Liver (tissue), 9 donors: Measurements from ENCODE around the gene CYP26C1. TPM values are rescaled to one million over a fixed set of nuclear protein-coding genes. Genes with fewer than 3 reads are reported as not detected.

Experiments
- DNase-seq: peaks from one replicate; pipeline ENCODE4 v3.0.0-alpha.2; 2017; ENCODE audit warnings: low spot score
- H3K27ac ChIP-seq, 2 donors: one replicate each; pipeline ENCODE4 v1.7.0; 2013; ENCODE audit warnings: inconsistent platforms in 2 of 2, low read length in 2 of 2, control low read depth in 1 of 2, low read depth in 1 of 2, mild to moderate bottlenecking in 1 of 2
- H3K27me3 ChIP-seq, 4 donors: one replicate each; pipeline versions ENCODE4 v1.6.1 to v1.7.0; 2013; ENCODE audit warnings: low read length in 3 of 4, inconsistent platforms in 1 of 4, mild to moderate bottlenecking in 1 of 4, moderate library complexity in 1 of 4; ENCODE audit not compliant: control insufficient read depth in 4 of 4, insufficient read depth in 4 of 4
- H3K36me3 ChIP-seq, 4 donors: one replicate each; pipeline versions ENCODE4 v1.6.1 to v1.7.0; 2013; ENCODE audit warnings: low read length in 3 of 4, mild to moderate bottlenecking in 3 of 4, low read depth in 1 of 4, moderate library complexity in 1 of 4; ENCODE audit not compliant: control insufficient read depth in 4 of 4, insufficient read depth in 3 of 4
- H3K4me1 ChIP-seq, 4 donors: one replicate each; pipeline versions ENCODE4 v1.6.1 to v1.7.0; 2013; ENCODE audit warnings: low read length in 3 of 4, mild to moderate bottlenecking in 3 of 4, moderate library complexity in 1 of 4; ENCODE audit not compliant: control insufficient read depth in 4 of 4, insufficient read depth in 4 of 4
- H3K4me3 ChIP-seq, 3 donors: one replicate each; pipeline versions ENCODE4 v1.6.1 to v1.7.0; 2013; ENCODE audit warnings: low read length in 3 of 3, control low read depth in 1 of 3, low read depth in 1 of 3, mild to moderate bottlenecking in 1 of 3
- H3K9ac ChIP-seq, 2 donors: one replicate each; pipeline ENCODE4 v1.7.0; 2013; ENCODE audit warnings: low read length in 2 of 2, mild to moderate bottlenecking in 2 of 2, moderate library complexity in 2 of 2, control low read depth in 1 of 2, low read depth in 1 of 2
- H3K9me3 ChIP-seq, 4 donors: one replicate each; pipeline versions ENCODE4 v1.6.1 to v1.7.0; 2013; ENCODE audit warnings: low read length in 3 of 4; ENCODE audit not compliant: control insufficient read depth in 4 of 4
- EGR1 ChIP-seq, 2 donors: IDR thresholded peaks; 2 replicates each; pipeline ENCODE4 v1.6.1; 2016 to 2018; ENCODE audit warnings: antibody characterized with exemption in 2 of 2, low read depth in 2 of 2
- FOXA1 ChIP-seq: IDR thresholded peaks from 2 replicates; pipeline ENCODE4 v1.6.1; 2016; ENCODE audit warnings: antibody characterized with exemption
- GABPA ChIP-seq, 2 donors: IDR thresholded peaks in 1 of 2; conservative IDR thresholded peaks in 1 of 2; 2 replicates each; pipeline ENCODE4 v1.6.1; 2016; ENCODE audit warnings: antibody characterized with exemption in 2 of 2, mild to moderate bottlenecking in 1 of 2, moderate library complexity in 1 of 2
- HNF4A ChIP-seq, 2 donors: conservative IDR thresholded peaks; 2 replicates each; pipeline ENCODE4 v1.6.1; 2016; ENCODE audit warnings: antibody characterized with exemption in 2 of 2, mild to moderate bottlenecking in 2 of 2
- HNF4G ChIP-seq: IDR thresholded peaks from 2 replicates; pipeline ENCODE4 v1.6.1; 2016; ENCODE audit warnings: antibody characterized with exemption
- JUND ChIP-seq, 2 donors: IDR thresholded peaks; 2 replicates each; pipeline ENCODE4 v1.6.1; 2016; ENCODE audit warnings: antibody characterized with exemption in 2 of 2
- RAD21 ChIP-seq, 2 donors: IDR thresholded peaks; 2 replicates each; pipeline ENCODE4 v1.6.1; 2016; ENCODE audit warnings: antibody characterized with exemption in 2 of 2, mild to moderate bottlenecking in 2 of 2
- RXRA ChIP-seq, 2 donors: IDR thresholded peaks; 2 replicates each; pipeline ENCODE4 v1.6.1; 2017 to 2018; ENCODE audit warnings: antibody characterized with exemption in 2 of 2, mild to moderate bottlenecking in 1 of 2
- SP1 ChIP-seq: IDR thresholded peaks from 2 replicates; pipeline ENCODE4 v1.6.1; 2018; ENCODE audit warnings: antibody characterized with exemption, mild to moderate bottlenecking
- TAF1 ChIP-seq: conservative IDR thresholded peaks from 2 replicates; pipeline ENCODE4 v1.6.1; 2016; ENCODE audit warnings: antibody characterized with exemption, mild to moderate bottlenecking
- WGBS: extraction: QIAGEN DNeasy Blood & Tissue Kit; methylation state at CpG from one replicate; pipeline ENCODE4 v1.1.7; 2013; 5-methylcytosine and 5-hydroxymethylcytosine counted together
- polyA plus RNA-seq, 2 donors: library from polyadenylated mRNA; stranded (reverse) in 1 of 2; unstranded in 1 of 2; fragments of 200-250 nt in 1 of 2; fragments of >200 nt in 1 of 2; fragmentation: Nextera tagmentation in 1 of 2; extraction: Ambion mirVana in 1 of 2; gene quantifications; one replicate each; pipeline versions ENCODE4 v1.2.1 to v1.2.3, GENCODE V29; 2013 to 2015
- total RNA-seq, 2 donors: library from RNA; depleted of rRNA; stranded (reverse); fragments of >200 nt; gene quantifications; one replicate each; pipeline ENCODE4 v1.2.3, GENCODE V29; 2014
- TF ChIP-seq, protein P1 (sequence below): IDR thresholded peaks from 2 replicates; pipeline ENCODE4 v1.6.1; 2016; ENCODE audit warnings: antibody characterized with exemption
- TF ChIP-seq, protein P2 (sequence below): IDR thresholded peaks from 2 replicates; pipeline ENCODE4 v1.6.1; 2016; ENCODE audit warnings: antibody characterized with exemption, mild to moderate bottlenecking
- TF ChIP-seq, protein P3 (sequence below): IDR thresholded peaks from 2 replicates; pipeline ENCODE4 v1.6.1; 2016; ENCODE audit warnings: antibody characterized with exemption
- TF ChIP-seq, protein P4 (sequence below): fragments of 150-350 bp; IDR thresholded peaks from 2 replicates; pipeline ENCODE4 v1.5.1; 2017; ENCODE audit warnings: improper control_type of control experiment, low read depth, low read length; ENCODE audit not compliant: missing input control
- donor health status: healthy.
- donor health status: healthy.
- donor health status: healthy.
- donor health status: healthy.
- donor health status: healthy.

Gene CYP26C1
- total and polyA plus RNA-seq, 4 donors = 0.09 to 0.25 TPM; not detected in 2

DNA sequence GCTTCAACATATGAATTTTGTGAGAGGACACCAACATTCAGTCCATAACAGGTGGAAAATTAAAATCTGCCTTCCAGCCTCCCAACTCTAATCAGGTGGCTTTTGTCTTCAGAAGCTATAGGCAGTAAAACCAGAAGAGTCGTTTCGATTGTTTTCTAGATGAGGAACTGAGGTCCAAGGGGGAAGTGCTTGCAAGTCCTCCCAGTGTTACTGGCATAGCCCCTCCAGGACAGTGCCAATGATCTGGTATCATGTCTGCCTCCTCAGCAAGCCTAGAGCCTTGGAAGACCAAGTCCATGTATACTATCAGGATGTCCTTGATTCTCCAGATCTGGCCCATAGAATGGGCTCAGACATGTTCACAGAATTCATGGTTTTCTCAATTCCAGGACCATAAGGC, 30.0 kb downstream of the CYP26C1 start:
- no peak overlapping the region for H3K4me3 ChIP-seq
- no peak overlapping the region for H3K9ac ChIP-seq
- H3K27ac ChIP-seq = no peak overlapping the region
- no peaks in the 10 kb centered on the region for H3K4me1 ChIP-seq
- no peaks in the 10 kb centered on the region for H3K9me3 ChIP-seq
- no peaks in the 10 kb centered on the region for H3K27me3 ChIP-seq
- TF ChIP-seq GABPA (IDR thresholded peaks at IDR 0.05 in 1 of 2, conservative IDR thresholded peaks at IDR 0.05 in 1 of 2) (no peak), TAF1 (no peak), HNF4A (conservative IDR thresholded peaks at IDR 0.05) (no peak), JUND (IDR thresholded peaks at IDR 0.05) (no peak), HNF4G (no peak), SP1 (no peak), EGR1 (IDR thresholded peaks at IDR 0.05; ENCODE audit: low read depth in 2 of 2) (no peak), RAD21 (IDR thresholded peaks at IDR 0.05) (no peak), FOXA1 (no peak)
- TF ChIP-seq, protein P1, sequence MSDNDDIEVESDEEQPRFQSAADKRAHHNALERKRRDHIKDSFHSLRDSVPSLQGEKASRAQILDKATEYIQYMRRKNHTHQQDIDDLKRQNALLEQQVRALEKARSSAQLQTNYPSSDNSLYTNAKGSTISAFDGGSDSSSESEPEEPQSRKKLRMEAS = no peak
- TF ChIP-seq, protein P2, sequence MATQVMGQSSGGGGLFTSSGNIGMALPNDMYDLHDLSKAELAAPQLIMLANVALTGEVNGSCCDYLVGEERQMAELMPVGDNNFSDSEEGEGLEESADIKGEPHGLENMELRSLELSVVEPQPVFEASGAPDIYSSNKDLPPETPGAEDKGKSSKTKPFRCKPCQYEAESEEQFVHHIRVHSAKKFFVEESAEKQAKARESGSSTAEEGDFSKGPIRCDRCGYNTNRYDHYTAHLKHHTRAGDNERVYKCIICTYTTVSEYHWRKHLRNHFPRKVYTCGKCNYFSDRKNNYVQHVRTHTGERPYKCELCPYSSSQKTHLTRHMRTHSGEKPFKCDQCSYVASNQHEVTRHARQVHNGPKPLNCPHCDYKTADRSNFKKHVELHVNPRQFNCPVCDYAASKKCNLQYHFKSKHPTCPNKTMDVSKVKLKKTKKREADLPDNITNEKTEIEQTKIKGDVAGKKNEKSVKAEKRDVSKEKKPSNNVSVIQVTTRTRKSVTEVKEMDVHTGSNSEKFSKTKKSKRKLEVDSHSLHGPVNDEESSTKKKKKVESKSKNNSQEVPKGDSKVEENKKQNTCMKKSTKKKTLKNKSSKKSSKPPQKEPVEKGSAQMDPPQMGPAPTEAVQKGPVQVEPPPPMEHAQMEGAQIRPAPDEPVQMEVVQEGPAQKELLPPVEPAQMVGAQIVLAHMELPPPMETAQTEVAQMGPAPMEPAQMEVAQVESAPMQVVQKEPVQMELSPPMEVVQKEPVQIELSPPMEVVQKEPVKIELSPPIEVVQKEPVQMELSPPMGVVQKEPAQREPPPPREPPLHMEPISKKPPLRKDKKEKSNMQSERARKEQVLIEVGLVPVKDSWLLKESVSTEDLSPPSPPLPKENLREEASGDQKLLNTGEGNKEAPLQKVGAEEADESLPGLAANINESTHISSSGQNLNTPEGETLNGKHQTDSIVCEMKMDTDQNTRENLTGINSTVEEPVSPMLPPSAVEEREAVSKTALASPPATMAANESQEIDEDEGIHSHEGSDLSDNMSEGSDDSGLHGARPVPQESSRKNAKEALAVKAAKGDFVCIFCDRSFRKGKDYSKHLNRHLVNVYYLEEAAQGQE = no peak
- TF ChIP-seq, protein P3, sequence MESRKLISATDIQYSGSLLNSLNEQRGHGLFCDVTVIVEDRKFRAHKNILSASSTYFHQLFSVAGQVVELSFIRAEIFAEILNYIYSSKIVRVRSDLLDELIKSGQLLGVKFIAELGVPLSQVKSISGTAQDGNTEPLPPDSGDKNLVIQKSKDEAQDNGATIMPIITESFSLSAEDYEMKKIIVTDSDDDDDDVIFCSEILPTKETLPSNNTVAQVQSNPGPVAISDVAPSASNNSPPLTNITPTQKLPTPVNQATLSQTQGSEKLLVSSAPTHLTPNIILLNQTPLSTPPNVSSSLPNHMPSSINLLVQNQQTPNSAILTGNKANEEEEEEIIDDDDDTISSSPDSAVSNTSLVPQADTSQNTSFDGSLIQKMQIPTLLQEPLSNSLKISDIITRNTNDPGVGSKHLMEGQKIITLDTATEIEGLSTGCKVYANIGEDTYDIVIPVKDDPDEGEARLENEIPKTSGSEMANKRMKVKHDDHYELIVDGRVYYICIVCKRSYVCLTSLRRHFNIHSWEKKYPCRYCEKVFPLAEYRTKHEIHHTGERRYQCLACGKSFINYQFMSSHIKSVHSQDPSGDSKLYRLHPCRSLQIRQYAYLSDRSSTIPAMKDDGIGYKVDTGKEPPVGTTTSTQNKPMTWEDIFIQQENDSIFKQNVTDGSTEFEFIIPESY = no peak
- TF ChIP-seq, protein P4, sequence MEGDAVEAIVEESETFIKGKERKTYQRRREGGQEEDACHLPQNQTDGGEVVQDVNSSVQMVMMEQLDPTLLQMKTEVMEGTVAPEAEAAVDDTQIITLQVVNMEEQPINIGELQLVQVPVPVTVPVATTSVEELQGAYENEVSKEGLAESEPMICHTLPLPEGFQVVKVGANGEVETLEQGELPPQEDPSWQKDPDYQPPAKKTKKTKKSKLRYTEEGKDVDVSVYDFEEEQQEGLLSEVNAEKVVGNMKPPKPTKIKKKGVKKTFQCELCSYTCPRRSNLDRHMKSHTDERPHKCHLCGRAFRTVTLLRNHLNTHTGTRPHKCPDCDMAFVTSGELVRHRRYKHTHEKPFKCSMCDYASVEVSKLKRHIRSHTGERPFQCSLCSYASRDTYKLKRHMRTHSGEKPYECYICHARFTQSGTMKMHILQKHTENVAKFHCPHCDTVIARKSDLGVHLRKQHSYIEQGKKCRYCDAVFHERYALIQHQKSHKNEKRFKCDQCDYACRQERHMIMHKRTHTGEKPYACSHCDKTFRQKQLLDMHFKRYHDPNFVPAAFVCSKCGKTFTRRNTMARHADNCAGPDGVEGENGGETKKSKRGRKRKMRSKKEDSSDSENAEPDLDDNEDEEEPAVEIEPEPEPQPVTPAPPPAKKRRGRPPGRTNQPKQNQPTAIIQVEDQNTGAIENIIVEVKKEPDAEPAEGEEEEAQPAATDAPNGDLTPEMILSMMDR = no peak
- 83% methylated on average over 2 of the region's 2 CpGs for WGBS
- no peak for DNase-seq
- no peaks in the 10 kb centered on the region for H3K36me3 ChIP-seq

DNA sequence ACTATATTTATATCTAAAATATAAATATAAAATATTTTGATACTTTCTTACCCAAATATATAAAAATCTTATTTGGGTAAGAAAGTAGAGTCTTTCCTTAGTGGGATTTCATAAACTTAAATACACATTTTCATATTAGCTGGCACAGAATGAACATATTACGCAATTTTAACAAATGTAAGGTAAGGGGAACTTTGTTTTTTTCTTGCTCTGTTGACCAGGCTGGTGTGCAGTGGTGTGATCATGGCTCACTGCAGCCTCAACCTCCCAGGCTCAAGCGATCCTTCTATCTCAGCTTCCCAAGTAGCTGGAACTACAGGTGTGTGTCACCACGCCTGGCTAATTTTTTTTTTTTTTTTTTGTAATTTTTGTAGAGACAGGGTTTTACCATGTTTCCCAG, 31.4 kb downstream of the CYP26C1 start:
- no peak overlapping the region for H3K4me3 ChIP-seq
- no peak overlapping the region for H3K27ac ChIP-seq
- no peaks in the 10 kb centered on the region for H3K9me3 ChIP-seq
- H3K4me1 ChIP-seq = no peaks in the 10 kb centered on the region
- WGBS = 98% methylated on average over 3 of the region's 3 CpGs
- no peaks in the 10 kb centered on the region for H3K36me3 ChIP-seq
- no peaks in the 10 kb centered on the region for H3K27me3 ChIP-seq
- H3K9ac ChIP-seq = no peak overlapping the region
- TF ChIP-seq FOXA1 (no peak), JUND (IDR thresholded peaks at IDR 0.05) (no peak), RXRA (IDR thresholded peaks at IDR 0.05) (no peak)
- TF ChIP-seq, protein P4 = no peak
- TF ChIP-seq, protein P1 = no peak
- no peak for DNase-seq
